NCI-H345 treated with DMSO at 0.1 percent for 48 hours (cell line): ENCODE measurements around the gene RIMS4.
"Not testable (repeated sequence)": the region's sequence is repeated elsewhere in the genome, so short reads cannot be mapped to it uniquely, and the experiment has no call there.

ENCODE experiments used
- DNase-seq: peaks from one replicate; lab custom pipeline; 2025; ENCODE audit not compliant: unreplicated experiment; lab: John Stamatoyannopoulos, UW

RIMS4 gene

GRCh38 chr20:44765701-44766347, 44.5 kb downstream of the RIMS4 start:
- no peak for DNase-seq

DNA sequence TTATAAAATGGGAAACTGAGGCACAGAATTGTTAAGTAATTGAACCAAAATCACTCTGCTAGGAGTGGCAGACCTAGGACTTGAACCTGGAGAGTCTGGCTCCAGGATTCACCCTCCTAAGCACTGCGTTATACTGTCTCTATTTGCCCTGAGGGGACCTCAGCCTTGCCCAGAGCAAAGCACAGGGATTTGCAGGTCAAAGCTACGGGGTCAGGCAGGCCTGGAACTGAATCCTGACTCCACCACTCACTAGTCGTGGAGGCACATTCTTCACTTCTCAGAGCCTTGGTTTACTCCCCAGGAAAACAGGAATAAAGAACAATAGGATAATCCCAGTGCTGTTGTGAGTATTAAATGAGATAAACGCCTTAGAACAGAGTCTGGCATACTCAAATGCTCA, 45.3 kb downstream of the RIMS4 start:
- DNase-seq, result no peak

DNA sequence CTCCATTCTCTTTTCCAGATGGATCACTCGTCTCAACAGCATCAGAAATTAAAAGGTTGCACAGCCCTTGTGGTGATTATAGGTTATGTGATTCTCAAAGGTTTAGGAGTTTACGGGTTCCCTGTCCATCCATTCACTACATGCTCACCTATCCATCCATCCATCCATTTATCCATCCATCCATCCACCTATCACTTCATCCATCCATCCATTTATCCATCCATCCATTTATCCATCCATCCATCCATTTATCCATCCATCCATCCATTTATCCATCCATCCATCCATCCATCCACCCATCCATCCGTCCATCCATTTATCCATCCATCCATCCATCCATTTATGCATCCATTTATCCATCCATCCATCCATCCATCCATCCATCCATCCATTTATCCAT, 46.5 kb downstream of the RIMS4 start:
- not testable (repeated sequence) for DNase-seq

- DNase-seq, result no peak
These were observed 47.7 kb downstream of the RIMS4 start for GRCh38 chr20:44762466-44763140.

- DNase-seq, result no peak
These were observed 48.9 kb downstream of the RIMS4 start for GRCh38 chr20:44761423-44761822.

- DNase-seq, result no peak
These were observed 50.8 kb downstream of the RIMS4 start for GRCh38 chr20:44759595-44759994.

- DNase-seq, result no peak
These were observed 51.9 kb downstream of the RIMS4 start for GRCh38 chr20:44758247-44759101.

DNA sequence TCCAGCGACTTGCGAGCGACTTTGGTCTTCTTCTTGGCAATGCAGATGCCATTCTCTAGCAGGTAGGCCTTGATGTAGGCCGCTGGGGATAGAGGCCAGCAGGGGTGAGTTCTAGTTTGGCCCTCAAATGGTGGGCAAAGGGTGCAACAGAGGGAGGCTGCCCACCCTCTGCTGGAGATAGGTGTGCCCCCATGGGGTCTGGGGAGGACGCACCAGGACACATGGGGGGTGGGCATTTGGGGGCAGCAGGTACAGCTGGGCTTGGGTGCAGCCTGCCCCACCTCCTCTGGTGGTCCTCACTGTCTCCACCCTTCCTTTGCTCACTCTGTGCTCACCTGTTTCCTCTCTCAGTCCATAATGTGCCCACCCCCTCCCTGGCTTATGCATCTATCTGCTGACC, 53.4 kb downstream of the RIMS4 start:
- DNase-seq, result no peak

DNA sequence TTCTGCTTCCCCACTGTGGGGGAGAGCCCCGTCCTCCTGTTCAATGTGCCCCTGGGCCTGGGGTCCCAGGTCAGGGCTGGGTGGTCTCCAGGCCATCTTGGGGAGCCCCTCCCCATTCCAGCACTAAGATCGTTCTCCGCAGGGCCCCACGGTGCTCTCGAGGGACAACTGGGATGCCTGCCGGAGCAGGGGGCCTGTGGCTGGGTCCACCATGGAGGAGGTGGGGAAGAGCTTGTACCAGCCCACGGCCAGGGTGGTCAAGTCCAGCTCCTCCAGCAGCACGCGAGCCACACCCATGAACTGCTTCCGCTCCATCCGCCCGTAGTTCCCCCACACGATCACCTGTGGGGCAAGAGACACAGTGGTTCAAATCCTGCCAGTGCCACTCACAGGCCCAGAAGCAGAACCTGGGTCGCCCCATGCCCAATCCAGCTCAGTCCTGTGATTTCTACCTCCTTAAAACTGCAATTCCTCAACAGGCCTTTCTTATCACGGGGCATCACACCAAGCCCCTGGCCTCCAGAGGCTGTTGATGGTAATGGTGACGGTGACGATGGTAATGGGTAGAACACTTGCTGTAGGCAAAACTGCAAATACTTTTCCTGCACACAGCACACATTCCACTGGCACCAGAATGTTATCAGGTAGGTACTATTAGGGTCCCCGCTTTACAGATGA, 54.2 kb downstream of the RIMS4 start:
- DNase-seq, result no peak

- DNase-seq, result no peak
These were observed 55.8 kb downstream of the RIMS4 start for GRCh38 chr20:44754554-44754953.

DNA sequence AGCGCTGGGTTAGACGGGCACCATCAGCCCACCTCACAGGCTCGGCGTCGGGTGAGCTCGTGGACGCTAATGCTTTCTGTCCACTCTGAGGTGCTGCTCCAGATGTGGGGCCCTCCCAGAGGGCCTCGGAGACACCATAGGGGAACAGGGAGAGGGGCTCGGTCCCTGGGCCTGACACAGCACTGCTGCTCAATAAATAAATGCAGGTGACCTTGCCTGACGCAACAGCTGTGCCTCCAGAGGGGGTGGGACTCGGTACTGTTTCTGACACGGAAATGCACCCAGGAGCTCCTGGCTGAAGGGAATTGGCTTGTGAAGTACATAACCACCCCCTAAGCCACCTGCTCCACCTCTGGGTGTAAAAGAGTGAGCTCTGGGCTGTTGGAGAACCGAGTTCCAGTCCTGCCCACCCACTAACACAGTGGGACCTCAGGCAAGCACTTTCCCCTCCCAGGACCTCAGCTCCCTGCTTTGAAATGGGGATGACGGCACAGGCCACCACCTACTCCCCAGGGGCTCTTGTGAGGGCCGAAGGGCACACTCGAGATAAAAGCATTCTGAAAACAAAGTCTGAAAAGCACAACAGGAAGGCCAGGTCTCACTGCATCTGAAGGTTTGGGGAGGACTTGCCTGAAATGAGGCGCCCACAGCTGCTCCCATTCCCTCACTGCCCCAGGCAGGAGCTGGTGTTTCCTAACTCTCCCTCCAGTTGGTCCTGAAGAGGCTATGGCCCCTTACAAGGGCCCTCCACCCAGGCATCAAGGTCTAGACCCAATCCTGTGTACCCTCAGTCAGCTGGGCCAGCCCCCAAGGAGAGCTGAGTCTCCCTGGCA, 58.0 kb downstream of the RIMS4 start:
- DNase-seq, result peak; percentile 22

DNA sequence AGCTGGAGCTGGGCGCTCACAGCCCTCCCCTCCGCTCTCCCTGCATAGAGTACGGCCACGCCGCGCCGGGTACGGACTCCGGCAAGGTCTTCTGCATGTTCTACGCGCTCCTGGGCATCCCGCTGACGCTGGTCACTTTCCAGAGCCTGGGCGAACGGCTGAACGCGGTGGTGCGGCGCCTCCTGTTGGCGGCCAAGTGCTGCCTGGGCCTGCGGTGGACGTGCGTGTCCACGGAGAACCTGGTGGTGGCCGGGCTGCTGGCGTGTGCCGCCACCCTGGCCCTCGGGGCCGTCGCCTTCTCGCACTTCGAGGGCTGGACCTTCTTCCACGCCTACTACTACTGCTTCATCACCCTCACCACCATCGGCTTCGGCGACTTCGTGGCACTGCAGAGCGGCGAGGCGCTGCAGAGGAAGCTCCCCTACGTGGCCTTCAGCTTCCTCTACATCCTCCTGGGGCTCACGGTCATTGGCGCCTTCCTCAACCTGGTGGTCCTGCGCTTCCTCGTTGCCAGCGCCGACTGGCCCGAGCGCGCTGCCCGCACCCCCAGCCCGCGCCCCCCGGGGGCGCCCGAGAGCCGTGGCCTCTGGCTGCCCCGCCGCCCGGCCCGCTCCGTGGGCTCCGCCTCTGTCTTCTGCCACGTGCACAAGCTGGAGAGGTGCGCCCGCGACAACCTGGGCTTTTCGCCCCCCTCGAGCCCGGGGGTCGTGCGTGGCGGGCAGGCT, 60.1 kb downstream of the RIMS4 start:
- no peak for DNase-seq

DNA sequence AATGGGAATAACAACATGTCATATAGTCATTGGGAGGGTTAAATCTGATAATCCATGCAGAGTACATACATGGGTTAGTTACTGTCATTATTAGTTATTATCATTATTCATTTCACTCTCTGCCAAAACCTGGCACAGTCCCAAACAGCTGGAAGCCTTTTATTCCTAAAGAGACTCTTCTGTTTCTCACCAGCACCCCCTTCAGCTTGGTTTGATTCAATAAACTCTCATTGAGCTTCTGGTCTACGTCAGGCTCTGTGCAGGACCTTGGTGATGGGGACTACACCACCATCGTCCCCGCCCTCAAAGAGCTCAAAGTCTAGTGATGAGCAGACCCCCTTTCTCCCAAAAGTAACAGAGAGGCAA, 62.4 kb downstream of the RIMS4 start:
- DNase-seq, result peak; percentile 27

GRCh38 chr20:44747166-44748004, 63.0 kb downstream of the RIMS4 start:
- peak; percentile 99 for DNase-seq

- peak; percentile 99 for DNase-seq
These were observed 63.8 kb downstream of the RIMS4 start for GRCh38 chr20:44746367-44747165.

DNA sequence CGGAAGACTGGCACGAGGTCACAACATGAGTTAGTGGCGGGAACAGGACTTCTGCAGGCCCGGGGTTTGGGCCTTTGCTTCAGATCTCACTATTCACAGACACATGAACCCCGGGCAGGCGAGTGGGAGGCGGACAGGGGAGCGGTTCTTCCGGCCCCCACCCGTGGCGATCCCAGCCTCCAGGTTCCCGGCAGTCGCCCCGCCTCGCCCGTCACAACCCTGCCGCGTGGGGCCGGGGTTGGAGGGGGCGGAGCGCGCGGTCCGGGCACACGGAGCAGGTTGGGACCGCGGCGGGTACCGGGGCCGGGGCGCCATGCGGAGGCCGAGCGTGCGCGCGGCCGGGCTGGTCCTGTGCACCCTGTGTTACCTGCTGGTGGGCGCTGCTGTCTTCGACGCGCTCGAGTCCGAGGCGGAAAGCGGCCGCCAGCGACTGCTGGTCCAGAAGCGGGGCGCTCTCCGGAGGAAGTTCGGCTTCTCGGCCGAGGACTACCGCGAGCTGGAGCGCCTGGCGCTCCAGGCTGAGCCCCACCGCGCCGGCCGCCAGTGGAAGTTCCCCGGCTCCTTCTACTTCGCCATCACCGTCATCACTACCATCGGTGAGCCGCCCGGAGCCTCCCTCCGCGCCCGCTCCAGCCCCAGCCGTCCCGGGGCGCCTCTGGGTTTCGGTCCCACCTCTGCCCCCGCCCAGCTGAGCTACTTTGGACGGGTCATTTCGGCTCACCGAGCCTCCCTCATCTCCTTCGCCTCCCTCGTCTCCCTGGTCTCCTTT, 64.6 kb downstream of the RIMS4 start, which contains the start of gene KCNK15:
Gene KCNK15, plus strand, starts transcription at position 268 of the 769 bp plus-strand sequence. Its CDS starts 46 bp downstream, at position 314.
- no peak for DNase-seq

DNA sequence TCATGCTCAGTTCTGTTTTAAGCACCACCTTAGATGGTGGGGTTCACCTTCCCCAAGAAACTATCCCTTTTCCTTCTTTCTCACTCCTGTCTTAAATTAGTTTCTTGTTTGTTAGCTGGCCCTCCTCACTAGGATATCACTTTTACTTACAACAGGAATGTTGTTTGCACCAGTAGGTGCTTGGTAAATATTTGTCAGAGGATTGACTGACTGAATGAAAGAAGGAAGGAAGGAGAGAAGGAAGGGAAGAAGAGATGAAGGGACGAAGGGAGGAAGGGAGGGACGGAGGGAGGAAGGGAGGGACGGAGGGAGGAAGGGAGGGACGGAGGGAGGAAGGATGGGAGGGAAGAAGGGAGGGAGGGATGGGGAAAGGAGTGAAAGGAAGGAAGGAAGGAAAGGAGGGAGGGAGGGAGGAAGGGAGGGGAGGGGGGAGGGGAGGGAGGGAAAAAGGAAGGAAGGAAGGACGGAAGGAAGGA, 65.2 kb downstream of the RIMS4 start:
- DNase-seq, result no peak
